NCI-H345 treated with DMSO at 0.1 percent for 48 hours (cell line): ENCODE data around the gene TIMM8B.
"Not testable (repeated sequence)": the region's sequence is repeated elsewhere in the genome, so short reads cannot be mapped to it uniquely, and the experiment has no call there.

ENCODE experiments used
- DNase-seq: peaks from one replicate; lab custom pipeline; 2025; ENCODE audit not compliant: unreplicated experiment; lab: John Stamatoyannopoulos, UW

TIMM8B gene

GRCh38 chr11:112086422-112087191, at the start of gene TIMM8B, which contains the start of gene SDHD:
TSS of gene TIMM8B (minus strand) at chr11:112086756. CDS start at chr11:112086723, 33 bp downstream.
TSS of gene SDHD (plus strand) at chr11:112086873. CDS start at chr11:112086908, 35 bp downstream.
- peak; percentile 97 for DNase-seq

- no peak for DNase-seq
These were observed 47.9 kb upstream of the TIMM8B start for GRCh38 chr11:112134473-112134872.

- DNase-seq, result no peak
These were observed 46.2 kb upstream of the TIMM8B start for GRCh38 chr11:112132737-112133136.

GRCh38 chr11:112129656-112130055, 43.1 kb upstream of the TIMM8B start:
- DNase-seq, result no peak

GRCh38 chr11:112128483-112129121, 42.0 kb upstream of the TIMM8B start:
- DNase-seq, result peak; percentile 89

GRCh38 chr11:112127056-112127455, 40.5 kb upstream of the TIMM8B start:
- DNase-seq, result no peak

GRCh38 chr11:112123129-112123528, 36.6 kb upstream of the TIMM8B start:
- DNase-seq, result no peak

GRCh38 chr11:112121981-112122615, 35.5 kb upstream of the TIMM8B start:
- DNase-seq, result no peak

- DNase-seq, result no peak
These were observed 31.6 kb upstream of the TIMM8B start for GRCh38 chr11:112118176-112118575.

GRCh38 chr11:112115386-112115785, 28.8 kb upstream of the TIMM8B start:
- DNase-seq, result no peak

GRCh38 chr11:112114460-112114859, 27.9 kb upstream of the TIMM8B start:
- DNase-seq, result no peak

GRCh38 chr11:112113539-112114457, 27.2 kb upstream of the TIMM8B start:
- peak; percentile 65 for DNase-seq

GRCh38 chr11:112106070-112106469, 19.5 kb upstream of the TIMM8B start:
- no peak for DNase-seq

- DNase-seq, result no peak
These were observed 16.9 kb upstream of the TIMM8B start for GRCh38 chr11:112103446-112103845.

GRCh38 chr11:112100462-112100861, 13.9 kb upstream of the TIMM8B start:
- no peak for DNase-seq

- no peak for DNase-seq
These were observed 11.4 kb upstream of the TIMM8B start for GRCh38 chr11:112097734-112098528.

GRCh38 chr11:112096194-112096593, 9.6 kb upstream of the TIMM8B start:
- no peak for DNase-seq

- DNase-seq, result not testable (repeated sequence)
These were observed 8.7 kb upstream of the TIMM8B start for GRCh38 chr11:112095302-112095701.

GRCh38 chr11:112087212-112087611, 656 bp upstream of the TIMM8B start:
- no peak for DNase-seq

GRCh38 chr11:112085822-112086421, 634 bp downstream of the TIMM8B start:
- no peak for DNase-seq
